Measurements from ENCODE around the gene C9orf153.

Gene C9orf153

GRCh38 chr9:86186696-86187095 lies 72.8 kb downstream of the C9orf153 start:
- no peak for TF ChIP-seq CTCF (IDR thresholded peaks at IDR 0.05; ENCODE audit: borderline replicate concordance, control extremely low read depth, extremely low read depth, insufficient read depth, missing control alignments)
- no peak for DNase-seq (ENCODE audit: low spot score)
- in situ Hi-C loops (cut with MboI; ENCODE audit: low sequenced_read_pairs, unreplicated experiment): no loop called here

- TF ChIP-seq CTCF (IDR thresholded peaks at IDR 0.05; ENCODE audit: borderline replicate concordance, control extremely low read depth, extremely low read depth, insufficient read depth, missing control alignments): no peak
- in situ Hi-C loops (cut with MboI; ENCODE audit: low sequenced_read_pairs, unreplicated experiment): no loop called here
- no peak for DNase-seq (ENCODE audit: low spot score)
Measured at GRCh38 chr9:86185872-86186271, 73.6 kb downstream of the C9orf153 start.

- in situ Hi-C loops (cut with MboI; ENCODE audit: low sequenced_read_pairs, unreplicated experiment): no loop called here
- no peak for TF ChIP-seq CTCF (IDR thresholded peaks at IDR 0.05; ENCODE audit: borderline replicate concordance, control extremely low read depth, extremely low read depth, insufficient read depth, missing control alignments)
- no peak for DNase-seq (ENCODE audit: low spot score)
Measured at GRCh38 chr9:86184138-86184524, 75.3 kb downstream of the C9orf153 start.

GRCh38 chr9:86183229-86184137 lies 76.0 kb downstream of the C9orf153 start:
- in situ Hi-C loops (cut with MboI; ENCODE audit: low sequenced_read_pairs, unreplicated experiment): no loop called here
- TF ChIP-seq CTCF (IDR thresholded peaks at IDR 0.05; ENCODE audit: borderline replicate concordance, control extremely low read depth, extremely low read depth, insufficient read depth, missing control alignments): no peak
- DNase-seq (ENCODE audit: low spot score): no peak

- in situ Hi-C loops (cut with MboI; ENCODE audit: low sequenced_read_pairs, unreplicated experiment): no loop called here
- no peak for TF ChIP-seq CTCF (IDR thresholded peaks at IDR 0.05; ENCODE audit: borderline replicate concordance, control extremely low read depth, extremely low read depth, insufficient read depth, missing control alignments)
- DNase-seq (ENCODE audit: low spot score): no peak
Measured at GRCh38 chr9:86181379-86182315, 77.8 kb downstream of the C9orf153 start.

- in situ Hi-C loops (cut with MboI; ENCODE audit: low sequenced_read_pairs, unreplicated experiment): no loop called here
- DNase-seq (ENCODE audit: low spot score): no peak
- no peak for TF ChIP-seq CTCF (IDR thresholded peaks at IDR 0.05; ENCODE audit: borderline replicate concordance, control extremely low read depth, extremely low read depth, insufficient read depth, missing control alignments)
Measured at GRCh38 chr9:86178503-86178902, 81.0 kb downstream of the C9orf153 start.
